ENCODE results near the gene TUBA4B.

DNA sequence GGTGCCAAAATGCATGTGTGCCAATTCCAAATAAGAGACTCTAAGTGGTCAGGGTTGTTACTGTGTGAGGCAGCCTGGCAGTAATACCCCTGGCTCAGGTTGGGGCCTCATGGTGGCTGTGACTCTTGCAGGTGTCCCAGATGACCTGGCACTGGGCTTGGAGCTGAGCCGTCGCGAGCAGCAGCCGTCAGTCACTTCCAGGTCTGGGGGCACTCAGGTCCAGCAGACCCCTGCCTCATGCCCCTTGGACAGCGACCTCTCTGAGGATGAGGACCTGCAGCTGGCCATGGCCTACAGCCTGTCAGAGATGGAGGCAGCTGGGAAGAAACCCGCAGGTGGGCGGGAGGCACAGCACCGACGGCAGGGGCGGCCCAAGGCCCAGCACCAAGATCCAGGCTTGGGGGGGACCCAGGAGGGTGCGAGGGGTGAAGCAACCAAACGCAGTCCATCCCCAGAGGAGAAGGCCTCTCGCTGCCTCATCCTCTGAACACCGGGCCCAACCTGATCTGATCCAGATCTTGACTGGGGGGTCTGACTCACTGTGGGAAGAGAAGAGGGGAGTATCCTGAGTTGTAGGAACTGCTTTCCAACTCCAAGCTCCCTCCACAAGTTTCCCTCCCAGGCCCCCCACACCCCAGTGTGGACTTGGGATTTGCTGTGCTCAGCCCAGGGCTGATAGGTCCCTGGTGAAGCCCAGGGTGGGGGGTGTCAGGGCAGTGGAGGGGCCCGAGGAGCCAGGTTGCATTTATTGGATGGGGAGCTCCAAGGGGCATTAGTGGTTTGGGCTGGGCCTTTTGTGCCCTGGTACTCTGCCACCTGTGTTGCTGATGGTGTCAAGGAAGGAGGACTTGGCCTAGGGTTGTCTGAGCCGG lies 31.7 kb downstream of the TUBA4B start:
- TF ChIP-seq POLR2A (IDR thresholded peaks at IDR 0.05) (no peak), EP300 (IDR thresholded peaks at IDR 0.05) (no peak)
- TF ChIP-seq, protein P1, sequence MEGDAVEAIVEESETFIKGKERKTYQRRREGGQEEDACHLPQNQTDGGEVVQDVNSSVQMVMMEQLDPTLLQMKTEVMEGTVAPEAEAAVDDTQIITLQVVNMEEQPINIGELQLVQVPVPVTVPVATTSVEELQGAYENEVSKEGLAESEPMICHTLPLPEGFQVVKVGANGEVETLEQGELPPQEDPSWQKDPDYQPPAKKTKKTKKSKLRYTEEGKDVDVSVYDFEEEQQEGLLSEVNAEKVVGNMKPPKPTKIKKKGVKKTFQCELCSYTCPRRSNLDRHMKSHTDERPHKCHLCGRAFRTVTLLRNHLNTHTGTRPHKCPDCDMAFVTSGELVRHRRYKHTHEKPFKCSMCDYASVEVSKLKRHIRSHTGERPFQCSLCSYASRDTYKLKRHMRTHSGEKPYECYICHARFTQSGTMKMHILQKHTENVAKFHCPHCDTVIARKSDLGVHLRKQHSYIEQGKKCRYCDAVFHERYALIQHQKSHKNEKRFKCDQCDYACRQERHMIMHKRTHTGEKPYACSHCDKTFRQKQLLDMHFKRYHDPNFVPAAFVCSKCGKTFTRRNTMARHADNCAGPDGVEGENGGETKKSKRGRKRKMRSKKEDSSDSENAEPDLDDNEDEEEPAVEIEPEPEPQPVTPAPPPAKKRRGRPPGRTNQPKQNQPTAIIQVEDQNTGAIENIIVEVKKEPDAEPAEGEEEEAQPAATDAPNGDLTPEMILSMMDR (IDR thresholded peaks at IDR 0.05), result no peak

Data from tibial nerve (tissue), 4 donors.